ENCODE measurements around the gene FCSK.
"Not testable (repeated sequence)": the region's sequence is repeated elsewhere in the genome, so short reads cannot be mapped to it uniquely, and the experiment has no call there.

The FCSK gene

GRCh38 chr16:70524399-70524825 lies 70.0 kb downstream of the FCSK start:
- not testable (repeated sequence) for DNase-seq (ENCODE audit: low spot score)

- DNase-seq (ENCODE audit: low spot score), result no peak
These were observed 72.0 kb downstream of the FCSK start for GRCh38 chr16:70526403-70526802.

GRCh38 chr16:70527315-70527996 lies 73.1 kb downstream of the FCSK start:
- DNase-seq (ENCODE audit: low spot score), result no peak

GRCh38 chr16:70529051-70529777 lies 74.8 kb downstream of the FCSK start:
- DNase-seq (ENCODE audit: low spot score), result peak; percentile 75

All from NAMALWA (cell line).